Measurements from ENCODE around the gene PATJ. TPM values are rescaled to one million over a fixed set of nuclear protein-coding genes. Genes with fewer than 3 reads are reported as not detected.

Gene PATJ
- total and polyA plus RNA-seq, 2 of the 13 experiments (the other 11 are each of a cell fraction or from before 2014, with no cell fraction given) = 6.2 to 16.8 TPM

DNA sequence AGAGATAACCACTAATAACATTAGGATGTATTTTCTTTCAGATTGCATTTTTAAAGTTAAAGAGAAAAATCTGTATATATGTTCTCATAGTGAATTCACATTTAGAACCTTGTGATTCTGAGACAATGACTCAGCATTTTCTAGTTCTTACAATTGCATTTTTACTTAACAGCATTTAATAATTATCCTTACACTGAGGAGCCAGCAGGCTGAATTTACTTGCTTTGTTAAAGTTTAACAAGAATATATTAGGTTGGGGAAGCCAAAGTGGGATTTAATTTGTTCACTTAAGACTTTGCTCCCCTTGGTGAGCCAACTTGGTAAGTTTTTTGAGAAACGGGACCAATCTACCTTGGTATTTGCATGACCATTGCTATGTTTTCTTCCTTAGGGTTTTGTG, 4.5 kb downstream of the PATJ start:
- Histone ChIP-seq H3K27me3 (ENCODE audit: control insufficient read depth in 1 of 2, insufficient read depth in 2 of 2, low read length in 2 of 2) (no peaks in the 10 kb centered on the region), H2AFZ (ENCODE audit: low read length) (no peak overlapping the region), H3K27ac (ENCODE audit: extremely low read length, insufficient read depth, low read length) (peak overlapping the region; percentile 54), H3K9ac (ENCODE audit: insufficient read depth, low read depth, low read length) (no peak overlapping the region), H4K20me1 (ENCODE audit: insufficient read depth, low read length) (no peaks in the 10 kb centered on the region), H3K4me1 (ENCODE audit: insufficient read depth, low read length) (peaks cover 37% of the 10 kb centered on the region), H3K79me2 (ENCODE audit: insufficient read depth, low read length) (peaks cover 10% of the 10 kb centered on the region), H3K4me3 (replicated peaks in 1 of 3; ENCODE audit: insufficient read depth in 1 of 3, low read depth in 2 of 3, low read length in 3 of 3) (no peak overlapping the region), H3K4me2 (ENCODE audit: low read depth, low read length) (no peak overlapping the region), H3K9me3 (ENCODE audit: low read length) (no peaks in the 10 kb centered on the region), H3K36me3 (replicated peaks in 1 of 2; ENCODE audit: control insufficient read depth in 1 of 2, insufficient read depth in 2 of 2, low read length in 2 of 2) (no peaks in the 10 kb centered on the region)
- BruUV-seq (replicated peaks) = no TSS peak
- in situ Hi-C loops (cut with HindIII; ENCODE audit: extremely low pct_ligation_motif_present, low pct_unique_long_range_greater_than_20kb) (no loop called here), intact Hi-C loops (cut with micrococcal nuclease; ENCODE audit: unreplicated experiment) (no loop called here)
- FAIRE-seq (no peak), ATAC-seq (no peak), DNase-seq (ENCODE audit: low spot score) (no peak)
- 0% methylated on average over 1 of the region's 1 CpG for WGBS (ENCODE audit: low lambda C conversion rate)
- ChIA-PET CTCF (ENCODE audit: low intra/inter-chr PET ratio, low total read pairs) (no interaction called here), POLR2A (no interaction called here)
- peak; percentile 29; the same call in 1 of the 2 replicates for TF ChIP-seq MAFG (CRISPR knock-in tag; IDR thresholded peaks at IDR 0.05)
- no peak for TF ChIP-seq RCOR2 (CRISPR knock-in tag; IDR thresholded peaks at IDR 0.05)
- TF ChIP-seq BHLHE40 (IDR thresholded peaks at IDR 0.05; ENCODE audit: low read length) = no peak
- TF ChIP-seq, protein P1, sequence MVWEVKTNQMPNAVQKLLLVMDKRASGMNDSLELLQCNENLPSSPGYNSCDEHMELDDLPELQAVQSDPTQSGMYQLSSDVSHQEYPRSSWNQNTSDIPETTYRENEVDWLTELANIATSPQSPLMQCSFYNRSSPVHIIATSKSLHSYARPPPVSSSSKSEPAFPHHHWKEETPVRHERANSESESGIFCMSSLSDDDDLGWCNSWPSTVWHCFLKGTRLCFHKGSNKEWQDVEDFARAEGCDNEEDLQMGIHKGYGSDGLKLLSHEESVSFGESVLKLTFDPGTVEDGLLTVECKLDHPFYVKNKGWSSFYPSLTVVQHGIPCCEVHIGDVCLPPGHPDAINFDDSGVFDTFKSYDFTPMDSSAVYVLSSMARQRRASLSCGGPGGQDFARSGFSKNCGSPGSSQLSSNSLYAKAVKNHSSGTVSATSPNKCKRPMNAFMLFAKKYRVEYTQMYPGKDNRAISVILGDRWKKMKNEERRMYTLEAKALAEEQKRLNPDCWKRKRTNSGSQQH (CRISPR knock-in tag; IDR thresholded peaks at IDR 0.05; ENCODE audit: low read depth) = no peak
- TF ChIP-seq MAFF (IDR thresholded peaks at IDR 0.05; ENCODE audit: low read depth, low read length) = peak; percentile 89
- TF ChIP-seq SIX4 (CRISPR knock-in tag; IDR thresholded peaks at IDR 0.05) = no peak
- TF ChIP-seq ATM (IDR thresholded peaks at IDR 0.05; ENCODE audit: borderline replicate concordance) = no peak
- no peak for TF ChIP-seq ZNF292 (CRISPR knock-in tag; IDR thresholded peaks at IDR 0.05; ENCODE audit: borderline replicate concordance, low read depth)
- peak; percentile 99 for TF ChIP-seq NFE2L2 (IDR thresholded peaks at IDR 0.05; ENCODE audit: low read length)
- TF ChIP-seq ISX (CRISPR knock-in tag; conservative IDR thresholded peaks at IDR 0.05) = no peak
- peak; percentile 93 to 94 for TF ChIP-seq MAFK (conservative IDR thresholded peaks at IDR 0.05 in 1 of 2, IDR thresholded peaks at IDR 0.05 in 1 of 2; ENCODE audit: low read length in 2 of 2)
- TF ChIP-seq FOXK2 (IDR thresholded peaks at IDR 0.05) = no peak
- TF ChIP-seq ATF6 (CRISPR knock-in tag; conservative IDR thresholded peaks at IDR 0.05) = no peak
- TF ChIP-seq ZNF263 (CRISPR knock-in tag; IDR thresholded peaks at IDR 0.05) = no peak
